ENCODE measurements around the gene ARHGEF4.

The ARHGEF4 gene

DNA sequence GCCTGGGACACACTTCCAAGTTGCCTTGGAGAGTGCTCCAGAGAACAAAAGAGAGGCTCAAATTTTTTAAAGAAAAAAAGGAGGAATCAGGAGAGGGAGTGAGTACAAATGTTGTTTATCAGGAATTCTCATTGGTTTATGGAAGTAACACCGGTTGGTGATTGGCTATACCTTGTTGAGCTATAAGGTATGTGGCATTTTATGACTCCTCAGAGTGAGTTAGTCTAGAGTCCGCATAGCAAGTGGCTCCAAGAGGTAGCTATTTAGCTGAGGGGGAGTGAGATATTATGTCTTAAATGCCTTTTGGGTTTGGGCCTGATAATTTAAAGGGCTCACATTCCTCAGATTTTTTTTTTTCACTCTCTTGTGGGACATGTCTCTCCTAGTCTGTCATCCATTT, 85.7 kb downstream of the ARHGEF4 start:
- TF ChIP-seq, protein P1, sequence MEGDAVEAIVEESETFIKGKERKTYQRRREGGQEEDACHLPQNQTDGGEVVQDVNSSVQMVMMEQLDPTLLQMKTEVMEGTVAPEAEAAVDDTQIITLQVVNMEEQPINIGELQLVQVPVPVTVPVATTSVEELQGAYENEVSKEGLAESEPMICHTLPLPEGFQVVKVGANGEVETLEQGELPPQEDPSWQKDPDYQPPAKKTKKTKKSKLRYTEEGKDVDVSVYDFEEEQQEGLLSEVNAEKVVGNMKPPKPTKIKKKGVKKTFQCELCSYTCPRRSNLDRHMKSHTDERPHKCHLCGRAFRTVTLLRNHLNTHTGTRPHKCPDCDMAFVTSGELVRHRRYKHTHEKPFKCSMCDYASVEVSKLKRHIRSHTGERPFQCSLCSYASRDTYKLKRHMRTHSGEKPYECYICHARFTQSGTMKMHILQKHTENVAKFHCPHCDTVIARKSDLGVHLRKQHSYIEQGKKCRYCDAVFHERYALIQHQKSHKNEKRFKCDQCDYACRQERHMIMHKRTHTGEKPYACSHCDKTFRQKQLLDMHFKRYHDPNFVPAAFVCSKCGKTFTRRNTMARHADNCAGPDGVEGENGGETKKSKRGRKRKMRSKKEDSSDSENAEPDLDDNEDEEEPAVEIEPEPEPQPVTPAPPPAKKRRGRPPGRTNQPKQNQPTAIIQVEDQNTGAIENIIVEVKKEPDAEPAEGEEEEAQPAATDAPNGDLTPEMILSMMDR (IDR thresholded peaks at IDR 0.05; ENCODE audit: low read length, missing control alignments) = no peak
- H3K4me3 ChIP-seq (replicated peaks; ENCODE audit: low read depth, low read length) = no peak overlapping the region
- no peak for DNase-seq (ENCODE audit: low read depth)

DNA sequence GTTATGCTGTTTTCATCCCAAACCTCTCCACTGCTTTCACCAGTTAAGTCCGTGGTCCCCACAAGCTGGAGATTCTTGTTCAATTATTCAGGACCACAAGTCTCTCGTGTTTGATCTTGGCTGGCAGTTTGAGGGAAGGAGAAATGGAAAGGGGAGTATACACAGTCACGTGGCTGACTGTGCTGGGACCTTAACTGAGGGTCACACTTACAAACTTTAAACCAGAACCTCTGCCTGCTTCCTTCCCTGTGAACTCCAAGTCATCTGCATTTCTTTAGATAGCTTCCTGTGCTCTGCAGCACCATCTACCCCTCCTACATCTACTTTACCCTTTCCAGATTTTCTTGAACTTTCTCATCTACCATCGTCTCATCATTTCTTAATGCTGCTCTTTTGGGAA, 91.7 kb downstream of the ARHGEF4 start:
- no peak overlapping the region for H3K4me3 ChIP-seq (replicated peaks; ENCODE audit: low read depth, low read length)
- TF ChIP-seq, protein P1 (IDR thresholded peaks at IDR 0.05; ENCODE audit: low read length, missing control alignments) = no peak
- no peak for DNase-seq (ENCODE audit: low read depth)

DNA sequence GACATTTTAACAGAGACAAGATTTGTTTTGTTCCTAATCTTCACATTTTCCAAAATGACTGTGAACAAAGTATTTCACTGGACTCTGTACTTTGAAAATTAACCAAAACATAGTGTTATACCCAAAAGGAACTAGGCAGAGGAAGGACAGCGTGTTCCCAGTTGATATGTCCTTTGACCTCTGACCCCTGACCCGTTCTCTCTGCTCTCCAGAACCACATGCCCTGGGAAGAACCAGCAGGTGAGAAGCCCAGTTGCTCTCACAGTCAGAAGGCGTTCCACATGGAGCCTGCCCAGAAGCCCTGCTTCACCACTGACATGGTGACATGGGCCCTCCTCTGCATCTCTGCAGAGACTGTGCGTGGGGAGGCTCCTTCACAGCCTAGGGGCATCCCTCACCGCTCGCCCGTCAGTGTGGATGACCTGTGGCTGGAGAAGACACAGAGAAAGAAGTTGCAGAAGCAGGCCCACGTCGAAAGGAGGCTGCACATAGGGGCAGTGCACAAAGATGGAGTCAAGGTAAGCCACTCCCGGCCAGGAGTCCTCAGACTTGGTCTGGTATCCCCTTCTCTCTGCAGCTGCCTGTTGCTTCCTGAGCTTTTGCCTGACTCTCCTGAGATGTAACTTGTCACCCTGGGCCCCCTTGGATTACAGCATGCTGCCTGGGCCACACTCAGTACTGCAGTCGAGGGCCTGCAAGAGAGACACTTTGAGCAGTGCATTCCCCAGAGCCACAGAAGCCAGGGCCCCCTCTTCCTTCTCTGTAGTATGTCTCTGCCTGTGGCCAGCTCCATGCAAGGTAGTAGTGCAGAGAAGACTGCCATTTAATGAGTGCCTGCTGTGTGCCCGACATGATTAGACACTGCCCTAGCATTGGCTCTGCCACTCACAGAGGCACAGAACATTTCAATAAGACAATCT, 94.3 kb downstream of the ARHGEF4 start:
- TF ChIP-seq, protein P1 (IDR thresholded peaks at IDR 0.05; ENCODE audit: low read length, missing control alignments) = no peak
- no peak overlapping the region for H3K4me3 ChIP-seq (replicated peaks; ENCODE audit: low read depth, low read length)
- no peak for DNase-seq (ENCODE audit: low read depth)

DNA sequence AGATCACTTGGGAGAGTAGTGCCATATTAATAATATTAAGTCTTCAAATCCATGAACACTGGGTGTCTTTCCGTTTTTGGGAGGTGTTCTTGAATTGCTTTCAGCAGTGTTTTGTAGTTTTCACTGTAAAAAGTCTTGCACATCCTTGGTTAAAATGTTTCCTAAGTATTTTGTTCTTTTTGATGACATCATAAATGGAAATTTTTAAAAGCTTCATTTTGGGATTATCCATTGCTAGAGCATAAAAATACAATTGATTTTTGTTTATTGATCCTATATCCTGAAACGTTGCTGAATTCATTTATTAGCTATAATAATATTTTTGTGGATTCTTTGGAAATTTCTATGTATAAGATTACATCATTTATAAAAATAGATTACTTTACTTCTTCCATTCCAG, 96.8 kb downstream of the ARHGEF4 start:
- DNase-seq (ENCODE audit: low read depth) = no peak
- H3K4me3 ChIP-seq (replicated peaks; ENCODE audit: low read depth, low read length) = no peak overlapping the region
- TF ChIP-seq, protein P1 (IDR thresholded peaks at IDR 0.05; ENCODE audit: low read length, missing control alignments) = no peak

DNA sequence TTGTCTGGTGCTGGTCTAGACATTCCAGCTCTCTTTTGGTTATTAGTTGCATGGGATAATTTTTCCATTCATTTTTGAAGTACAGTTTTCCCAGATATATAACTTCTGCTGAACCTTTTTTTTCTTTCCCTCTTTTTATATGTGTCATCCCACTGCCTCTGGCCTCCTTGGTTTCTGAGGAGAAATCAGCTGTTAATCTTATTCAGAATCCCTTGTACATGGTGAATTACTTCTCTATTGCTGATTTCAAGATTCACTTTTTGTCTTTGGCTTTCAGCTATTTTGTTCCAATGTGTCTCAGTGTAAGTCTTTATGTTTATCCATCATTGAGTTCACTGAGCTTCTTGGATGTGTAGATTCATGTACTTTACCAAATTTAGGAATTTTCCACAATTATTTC, 99.7 kb downstream of the ARHGEF4 start:
- DNase-seq (ENCODE audit: low read depth) = no peak
- TF ChIP-seq, protein P1 (IDR thresholded peaks at IDR 0.05; ENCODE audit: low read length, missing control alignments) = no peak
- H3K4me3 ChIP-seq (replicated peaks; ENCODE audit: low read depth, low read length) = no peak overlapping the region

DNA sequence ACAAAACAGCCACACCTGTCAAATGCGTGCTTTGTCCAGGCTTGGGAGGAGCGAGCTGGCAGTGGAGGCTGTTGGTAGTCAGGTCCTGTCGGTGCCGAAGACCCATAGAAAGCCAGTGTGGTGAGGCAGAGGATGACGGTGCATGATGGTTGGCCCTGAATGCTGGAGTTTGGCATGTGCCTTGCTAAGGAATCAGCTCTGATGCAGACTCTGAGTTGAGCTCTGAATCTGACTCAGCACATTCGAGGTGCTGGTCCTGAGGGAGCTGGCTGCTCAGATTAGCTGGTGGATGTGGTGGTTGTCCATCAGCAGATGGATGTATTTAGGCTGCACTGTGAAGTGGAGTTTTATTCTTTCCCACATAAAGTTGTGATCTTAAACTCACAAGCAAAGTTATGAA, 111.3 kb downstream of the ARHGEF4 start:
- no peak overlapping the region for H3K4me3 ChIP-seq (replicated peaks; ENCODE audit: low read depth, low read length)
- no peak for DNase-seq (ENCODE audit: low read depth)
- TF ChIP-seq, protein P1 (IDR thresholded peaks at IDR 0.05; ENCODE audit: low read length, missing control alignments) = no peak

DNA sequence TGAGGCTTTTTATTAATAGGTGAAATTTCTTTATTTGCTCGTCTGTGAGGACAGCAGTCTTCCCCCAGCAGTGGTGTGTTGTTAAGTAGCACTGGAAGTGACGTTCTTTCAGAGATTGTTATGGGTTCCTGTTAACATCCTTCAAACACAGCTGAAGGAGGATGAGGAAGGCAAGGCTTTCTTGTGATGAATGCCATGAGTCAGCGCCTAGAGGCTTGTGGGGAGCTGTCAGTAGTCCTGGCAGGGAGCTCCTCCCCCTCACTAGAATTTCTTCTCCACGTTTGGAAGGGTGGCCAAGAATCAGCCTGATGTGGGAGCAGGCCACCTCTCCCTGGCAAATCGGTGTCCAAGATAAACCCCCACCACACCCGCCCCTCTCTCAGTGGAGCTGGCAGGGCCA, 113.2 kb downstream of the ARHGEF4 start:
- H3K4me3 ChIP-seq (replicated peaks; ENCODE audit: low read depth, low read length) = no peak overlapping the region
- TF ChIP-seq, protein P1 (IDR thresholded peaks at IDR 0.05; ENCODE audit: low read length, missing control alignments) = no peak
- DNase-seq (ENCODE audit: low read depth) = no peak

All from fibroblast of pulmonary artery (primary cell).